HEK293 (cell line): ENCODE results near the gene ZDHHC8.

Source experiments
- CTCF ChIA-PET: fragments of 350-600 bp; formaldehyde crosslinking; extraction: SDS; loops from one replicate; lab custom pipeline; 2021; ENCODE audit warnings: antibody characterized with exemption; lab: Yijun Ruan, JAX
- POLR2A ChIA-PET: fragments of 300-600 bp; formaldehyde crosslinking; extraction: SDS; loops from one replicate; lab custom pipeline; 2020; ENCODE audit warnings: antibody characterized with exemption, inconsistent platforms; lab: Yijun Ruan, JAX
- H3K27ac ChIP-seq: fragments of 200-500 bp; sonication (Bioruptor generic); 2 replicates; pipeline ENCODE4 v1.5.1; 2014; ENCODE audit warnings: low read depth, low read length, control low read depth, inconsistent platforms; ENCODE audit errors: extremely low read depth
- H3K36me3 ChIP-seq, 2 experiments: fragments of 200-500 bp in 1 of 2; sonication (Bioruptor generic) in 1 of 2; 1 replicate in 1 of 2; 2 replicates in 1 of 2; pipeline ENCODE4 v1.5.1; 2014 to 2017; ENCODE audit warnings: inconsistent platforms in 2 of 2, low read length in 2 of 2; ENCODE audit not compliant: control insufficient read depth in 2 of 2, insufficient read depth in 1 of 2
- H3K4me1 ChIP-seq: fragments of 200-500 bp; sonication (Bioruptor generic); 2 replicates; pipeline ENCODE4 v1.5.1; 2014; ENCODE audit warnings: mild to moderate bottlenecking, low read length, inconsistent platforms; ENCODE audit not compliant: control insufficient read depth, insufficient read depth
- H3K4me3 ChIP-seq: 2 replicates; pipeline ENCODE4 v1.5.1; 2011; ENCODE audit warnings: low read depth, mild to moderate bottlenecking, control low read depth, low read length, moderate library complexity
- H3K9me3 ChIP-seq: fragments of 200-500 bp; sonication (Bioruptor generic); 2 replicates; pipeline ENCODE4 v1.5.1; 2014; ENCODE audit warnings: low read depth, low read length, inconsistent platforms; ENCODE audit not compliant: control insufficient read depth, insufficient read depth
- EGR2 ChIP-seq: fragments of 450-650 bp; formaldehyde crosslinking; IDR thresholded peaks from 2 replicates; pipeline ENCODE4 v1.5.1; 2016; ENCODE audit warnings: low read depth, missing biosample characterization, missing genetic modification characterization
- GLIS1 ChIP-seq: fragments of 450-650 bp; formaldehyde crosslinking; IDR thresholded peaks from 2 replicates; pipeline ENCODE4 v1.5.1; 2016; ENCODE audit warnings: missing biosample characterization, missing genetic modification characterization
- GLIS2 ChIP-seq: fragments of 450-650 bp; formaldehyde crosslinking; IDR thresholded peaks from 2 replicates; pipeline ENCODE4 v1.5.1; 2016; ENCODE audit warnings: missing biosample characterization, missing genetic modification characterization
- HOXD13 ChIP-seq: sonication (generic); formaldehyde crosslinking; IDR thresholded peaks from 2 replicates; pipeline ENCODE4 v1.8.0; 2022; ENCODE audit warnings: missing genetic modification reagents, borderline replicate concordance
- KLF1 ChIP-seq: fragments of 450-650 bp; formaldehyde crosslinking; IDR thresholded peaks from 2 replicates; pipeline ENCODE4 v1.5.1; 2016; ENCODE audit warnings: missing biosample characterization, missing genetic modification characterization
- ZFHX2 ChIP-seq: fragments of 450-650 bp; formaldehyde crosslinking; conservative IDR thresholded peaks from 2 replicates; pipeline ENCODE4 v1.5.1; 2016; ENCODE audit warnings: missing biosample characterization, missing genetic modification characterization
- ZNF677 ChIP-seq: fragments of 450-650 bp; IDR thresholded peaks from 2 replicates; pipeline ENCODE4 v1.5.0; 2018; ENCODE audit warnings: missing biosample characterization, mild to moderate bottlenecking, missing genetic modification characterization, moderate library complexity
- ZNF843 ChIP-seq: fragments of 450-650 bp; formaldehyde crosslinking; IDR thresholded peaks from 2 replicates; pipeline ENCODE4 v1.5.1; 2016; ENCODE audit warnings: missing biosample characterization, missing genetic modification characterization
- TF ChIP-seq, protein P1 (sequence below): fragments of 450-650 bp; formaldehyde crosslinking; IDR thresholded peaks from 2 replicates; pipeline ENCODE4; 2016; ENCODE audit warnings: missing biosample characterization, missing genetic modification characterization
- TF ChIP-seq, protein P2 (sequence below): fragments of 450-650 bp; formaldehyde crosslinking; IDR thresholded peaks from 2 replicates; pipeline ENCODE4 v1.5.1; 2017; ENCODE audit warnings: missing biosample characterization, missing genetic modification characterization
- TF ChIP-seq, protein P3 (sequence below): fragments of 450-650 bp; formaldehyde crosslinking; IDR thresholded peaks from 2 replicates; pipeline ENCODE4 v1.5.1; 2016; ENCODE audit warnings: missing biosample characterization, missing genetic modification characterization

ZDHHC8 gene

DNA sequence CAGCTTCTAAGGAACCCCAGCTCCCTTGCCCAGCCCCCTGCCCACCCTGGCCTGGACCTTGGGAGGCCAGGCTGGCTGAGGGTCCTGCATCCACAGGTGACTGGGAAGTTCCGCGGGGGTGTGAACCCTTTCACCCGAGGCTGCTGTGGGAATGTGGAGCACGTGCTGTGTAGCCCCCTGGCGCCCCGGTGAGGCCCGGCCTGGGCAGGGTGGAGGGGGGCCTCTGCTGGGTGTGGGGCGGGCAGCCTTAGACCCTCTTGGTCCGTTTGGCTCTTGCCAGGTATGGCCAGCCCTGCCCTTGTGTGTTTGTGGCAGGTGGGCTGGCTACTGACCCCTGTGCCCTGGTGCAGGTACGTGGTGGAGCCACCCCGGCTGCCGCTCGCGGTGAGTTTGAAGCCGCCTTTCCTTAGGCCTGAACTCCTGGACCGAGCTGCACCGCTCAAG, 8.9 kb downstream of the ZDHHC8 start (continued):
- TF ChIP-seq, protein P1, sequence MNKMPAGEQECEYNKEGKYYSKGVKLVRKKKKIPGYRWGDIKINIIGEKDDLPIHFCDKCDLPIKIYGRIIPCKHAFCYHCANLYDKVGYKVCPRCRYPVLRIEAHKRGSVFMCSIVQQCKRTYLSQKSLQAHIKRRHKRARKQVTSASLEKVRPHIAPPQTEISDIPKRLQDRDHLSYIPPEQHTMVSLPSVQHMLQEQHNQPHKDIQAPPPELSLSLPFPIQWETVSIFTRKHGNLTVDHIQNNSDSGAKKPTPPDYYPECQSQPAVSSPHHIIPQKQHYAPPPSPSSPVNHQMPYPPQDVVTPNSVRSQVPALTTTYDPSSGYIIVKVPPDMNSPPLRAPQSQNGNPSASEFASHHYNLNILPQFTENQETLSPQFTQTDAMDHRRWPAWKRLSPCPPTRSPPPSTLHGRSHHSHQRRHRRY (tag by site-specific recombination), result no peak
- TF ChIP-seq KLF1, result no peak

DNA sequence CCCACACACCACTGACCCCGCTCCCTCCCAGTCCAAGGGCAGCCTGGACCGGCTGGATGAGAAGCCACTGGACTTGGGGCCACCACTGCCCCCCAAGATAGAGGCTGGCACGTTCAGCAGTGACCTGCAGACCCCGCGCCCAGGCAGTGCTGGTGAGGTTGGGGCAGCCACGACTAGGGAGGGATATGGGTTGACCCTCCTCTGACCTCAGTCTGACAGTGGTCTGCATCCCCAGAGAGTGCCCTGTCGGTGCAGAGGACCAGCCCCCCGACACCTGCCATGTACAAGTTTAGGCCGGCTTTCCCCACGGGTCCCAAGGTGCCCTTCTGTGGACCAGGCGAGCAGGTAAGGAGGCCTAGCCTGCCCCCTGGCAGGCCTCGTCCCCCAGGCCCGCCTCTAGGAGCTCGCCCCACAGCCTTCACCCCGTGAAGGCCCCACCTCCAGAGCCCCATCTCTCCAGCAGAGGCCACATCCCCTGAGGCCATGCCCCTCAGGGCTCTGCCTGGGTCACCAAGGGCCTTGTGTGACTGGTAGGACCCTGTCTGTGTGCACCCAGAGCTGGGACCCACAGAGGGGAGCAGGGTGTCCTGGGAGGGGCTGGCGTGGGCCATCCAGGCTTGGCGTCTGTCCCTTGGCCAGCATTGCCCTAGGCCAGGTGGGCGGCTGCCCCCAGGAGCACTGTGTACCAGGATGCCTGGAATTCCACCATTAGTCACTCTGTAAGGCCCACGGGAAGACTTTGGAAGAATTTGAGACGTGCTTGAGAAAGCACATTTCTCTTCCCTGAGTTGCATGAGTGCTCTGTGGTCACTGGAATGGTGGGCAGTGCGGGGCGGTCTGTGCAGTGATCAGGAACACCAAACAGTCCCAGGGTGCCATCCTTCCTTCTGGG, 9.8 kb downstream of the ZDHHC8 start:
- ChIA-PET CTCF (interaction anchor here (0.7 kb wide), 1 partner anchor 31 kb away, joined by 3 read pairs; no protein-coding TSS in a partner anchor), POLR2A (no interaction called here)
- Histone ChIP-seq H3K4me3 (no peak overlapping the region), H3K36me3 (peaks cover 0 to 66% of the 10 kb centered on the region in 2 experiments; a peak in 1 of 3 replicates), H3K27ac (no peak overlapping the region), H3K4me1 (no peaks in the 10 kb centered on the region; the same call in 1 of the 2 replicates), H3K9me3 (no peaks in the 10 kb centered on the region)
- TF ChIP-seq, protein P2, sequence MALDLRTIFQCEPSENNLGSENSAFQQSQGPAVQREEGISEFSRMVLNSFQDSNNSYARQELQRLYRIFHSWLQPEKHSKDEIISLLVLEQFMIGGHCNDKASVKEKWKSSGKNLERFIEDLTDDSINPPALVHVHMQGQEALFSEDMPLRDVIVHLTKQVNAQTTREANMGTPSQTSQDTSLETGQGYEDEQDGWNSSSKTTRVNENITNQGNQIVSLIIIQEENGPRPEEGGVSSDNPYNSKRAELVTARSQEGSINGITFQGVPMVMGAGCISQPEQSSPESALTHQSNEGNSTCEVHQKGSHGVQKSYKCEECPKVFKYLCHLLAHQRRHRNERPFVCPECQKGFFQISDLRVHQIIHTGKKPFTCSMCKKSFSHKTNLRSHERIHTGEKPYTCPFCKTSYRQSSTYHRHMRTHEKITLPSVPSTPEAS, result no peak
- TF ChIP-seq, protein P3, sequence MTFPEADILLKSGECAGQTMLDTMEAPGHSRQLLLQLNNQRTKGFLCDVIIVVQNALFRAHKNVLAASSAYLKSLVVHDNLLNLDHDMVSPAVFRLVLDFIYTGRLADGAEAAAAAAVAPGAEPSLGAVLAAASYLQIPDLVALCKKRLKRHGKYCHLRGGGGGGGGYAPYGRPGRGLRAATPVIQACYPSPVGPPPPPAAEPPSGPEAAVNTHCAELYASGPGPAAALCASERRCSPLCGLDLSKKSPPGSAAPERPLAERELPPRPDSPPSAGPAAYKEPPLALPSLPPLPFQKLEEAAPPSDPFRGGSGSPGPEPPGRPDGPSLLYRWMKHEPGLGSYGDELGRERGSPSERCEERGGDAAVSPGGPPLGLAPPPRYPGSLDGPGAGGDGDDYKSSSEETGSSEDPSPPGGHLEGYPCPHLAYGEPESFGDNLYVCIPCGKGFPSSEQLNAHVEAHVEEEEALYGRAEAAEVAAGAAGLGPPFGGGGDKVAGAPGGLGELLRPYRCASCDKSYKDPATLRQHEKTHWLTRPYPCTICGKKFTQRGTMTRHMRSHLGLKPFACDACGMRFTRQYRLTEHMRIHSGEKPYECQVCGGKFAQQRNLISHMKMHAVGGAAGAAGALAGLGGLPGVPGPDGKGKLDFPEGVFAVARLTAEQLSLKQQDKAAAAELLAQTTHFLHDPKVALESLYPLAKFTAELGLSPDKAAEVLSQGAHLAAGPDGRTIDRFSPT, result peak; percentile 28; the same call in 1 of the 2 replicates
- 0 out of 2 replicates have a peak, but pooled peaks have one; percentile 36 for TF ChIP-seq GLIS2
- peak; percentile 59 for TF ChIP-seq ZFHX2 (tag by site-specific recombination)
- no peak for TF ChIP-seq ZNF843 (tag by site-specific recombination)
- peak; percentile 66 for TF ChIP-seq EGR2 (tag by site-specific recombination)
- TF ChIP-seq GLIS1 (tag by site-specific recombination), result 0 out of 2 replicates have a peak, but pooled peaks have one; percentile 10
- no peak for TF ChIP-seq ZNF677 (tag by site-specific recombination)

DNA sequence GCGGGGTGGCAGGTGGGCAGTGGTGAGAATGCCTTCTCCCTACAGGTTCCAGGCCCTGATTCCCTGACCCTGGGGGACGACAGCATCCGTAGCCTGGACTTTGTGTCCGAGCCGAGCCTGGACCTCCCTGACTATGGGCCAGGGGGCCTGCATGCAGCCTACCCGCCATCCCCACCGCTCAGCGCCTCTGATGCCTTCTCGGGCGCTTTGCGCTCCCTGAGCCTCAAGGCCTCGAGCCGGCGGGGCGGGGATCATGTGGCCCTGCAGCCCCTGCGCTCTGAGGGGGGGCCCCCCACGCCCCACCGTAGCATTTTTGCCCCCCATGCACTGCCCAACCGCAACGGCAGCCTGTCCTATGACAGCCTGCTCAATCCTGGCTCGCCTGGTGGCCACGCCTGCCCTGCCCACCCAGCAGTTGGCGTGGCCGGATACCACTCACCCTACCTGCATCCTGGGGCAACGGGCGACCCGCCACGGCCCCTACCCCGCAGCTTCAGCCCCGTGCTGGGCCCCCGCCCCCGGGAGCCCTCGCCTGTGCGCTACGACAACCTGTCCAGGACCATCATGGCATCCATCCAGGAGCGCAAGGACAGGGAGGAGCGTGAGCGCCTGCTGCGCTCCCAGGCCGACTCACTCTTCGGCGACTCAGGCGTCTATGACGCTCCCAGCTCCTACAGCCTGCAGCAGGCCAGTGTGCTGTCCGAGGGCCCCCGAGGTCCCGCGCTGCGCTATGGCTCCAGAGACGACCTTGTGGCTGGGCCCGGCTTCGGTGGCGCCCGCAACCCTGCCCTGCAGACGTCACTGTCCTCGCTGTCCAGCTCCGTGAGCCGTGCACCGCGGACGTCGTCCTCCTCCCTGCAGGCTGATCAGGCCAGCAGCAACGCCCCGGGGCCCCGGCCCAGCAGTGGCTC, 11.4 kb downstream of the ZDHHC8 start:
- Histone ChIP-seq H3K27ac (no peak overlapping the region), H3K4me1 (no peaks in the 10 kb centered on the region; the same call in 1 of the 2 replicates), H3K4me3 (no peak overlapping the region), H3K9me3 (no peaks in the 10 kb centered on the region), H3K36me3 (peaks cover 0 to 62% of the 10 kb centered on the region in 2 experiments; a peak in 1 of 3 replicates)
- CTCF ChIA-PET, result interaction anchor here (0.6 to 0.7 kb wide), 3 partner anchors 9 to 254 kb away, joined by 3 read pairs; no protein-coding TSS in a partner anchor
- TF ChIP-seq GLIS2, result peak; percentile 27; the same call in 1 of the 2 replicates
- TF ChIP-seq HOXD13 (CRISPR knock-in tag), result no peak
- POLR2A ChIA-PET, result no interaction called here
